HG03135 (cell line): ENCODE data around the gene BEX3.

Experiments used
- ATAC-seq: cut with Tn5 transposase; IDR thresholded peaks from one replicate; pipeline ENCODE4 v1.9.1; 2021; ENCODE audit warnings: mild to moderate bottlenecking, moderate library complexity; ENCODE audit not compliant: unreplicated experiment

The BEX3 gene

DNA sequence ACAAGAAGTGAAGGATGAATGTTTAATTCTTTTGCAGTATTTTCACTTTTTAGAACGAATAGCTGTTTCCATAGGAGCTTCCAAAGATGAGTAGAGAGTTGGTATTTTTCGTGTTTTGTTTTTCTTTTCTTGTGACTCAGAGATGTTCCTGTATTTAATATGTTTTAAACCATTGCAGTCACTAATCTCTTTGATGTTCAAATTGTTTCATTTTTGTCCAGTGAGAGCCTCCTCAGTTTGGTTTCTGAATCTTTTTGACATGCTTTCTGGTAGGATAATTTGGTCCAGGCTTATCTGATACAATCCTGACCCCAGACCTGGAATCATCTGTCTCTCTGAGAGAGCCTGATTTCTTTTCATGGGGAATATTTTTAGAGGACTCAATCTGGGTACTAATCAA lies 41.6 kb downstream of the BEX3 start:
- ATAC-seq = no peak

DNA sequence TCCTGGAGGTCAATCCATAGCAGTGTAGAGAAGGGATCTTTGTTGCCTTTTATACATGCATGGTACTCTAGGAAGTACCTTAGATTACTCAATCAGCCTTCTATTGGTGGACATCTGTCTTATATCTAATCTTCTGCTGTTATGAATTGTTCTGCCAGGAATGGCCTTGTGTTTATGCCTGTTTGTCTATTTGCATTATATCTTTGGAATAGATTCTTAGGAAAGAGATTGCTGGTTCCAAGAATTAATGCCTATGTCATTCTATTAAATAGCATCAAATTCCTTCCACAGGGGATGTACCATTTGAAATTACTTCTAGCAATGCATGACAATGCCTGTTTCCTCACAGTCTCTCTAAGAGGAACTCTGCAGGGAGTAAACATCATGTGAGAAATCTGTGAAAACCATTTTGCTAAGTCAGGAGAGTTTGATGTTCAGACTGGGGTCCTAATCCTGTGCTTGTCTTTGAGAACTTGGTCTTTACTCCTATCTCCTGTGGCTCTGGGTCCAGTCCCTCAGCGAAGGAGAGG lies 42.5 kb downstream of the BEX3 start:
- no peak for ATAC-seq

DNA sequence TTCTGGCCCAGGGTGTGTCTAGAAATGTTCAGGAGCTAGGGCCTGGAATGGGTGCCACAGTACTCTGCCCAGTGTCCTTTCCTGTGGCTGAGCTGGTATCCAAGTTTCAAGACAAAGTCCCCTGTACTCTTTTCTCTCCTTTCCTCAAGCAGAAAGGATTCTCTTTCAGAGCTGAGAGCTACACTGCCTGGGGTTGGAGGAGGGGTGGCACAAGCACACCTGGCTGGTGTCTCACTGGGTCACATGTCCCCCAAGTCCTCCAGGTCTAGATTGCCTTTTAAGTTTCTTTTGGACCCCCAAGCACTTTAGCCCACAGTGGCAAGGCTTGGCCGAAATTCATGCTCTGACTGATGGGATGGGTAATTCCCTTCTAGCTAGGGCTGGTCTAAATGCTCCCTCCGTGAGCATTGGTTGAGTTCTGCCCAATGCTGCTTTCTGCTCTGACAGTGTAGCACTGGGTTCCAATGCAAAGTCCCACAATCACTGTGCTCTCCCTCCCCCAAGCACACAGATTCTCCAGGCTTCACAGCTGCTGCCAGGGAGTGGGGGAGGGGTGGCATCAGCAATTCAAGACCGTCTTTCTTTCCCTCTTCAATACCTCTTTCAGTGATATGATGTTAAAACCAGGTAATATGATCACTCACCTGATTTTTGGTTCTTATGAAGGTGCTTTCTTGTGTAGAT lies 47.8 kb downstream of the BEX3 start:
- no peak for ATAC-seq
